ENCODE data around the gene DPEP1.
"Not testable (repeated sequence)": the region's sequence is repeated elsewhere in the genome, so short reads cannot be mapped to it uniquely, and the experiment has no call there.

The DPEP1 gene

DNA sequence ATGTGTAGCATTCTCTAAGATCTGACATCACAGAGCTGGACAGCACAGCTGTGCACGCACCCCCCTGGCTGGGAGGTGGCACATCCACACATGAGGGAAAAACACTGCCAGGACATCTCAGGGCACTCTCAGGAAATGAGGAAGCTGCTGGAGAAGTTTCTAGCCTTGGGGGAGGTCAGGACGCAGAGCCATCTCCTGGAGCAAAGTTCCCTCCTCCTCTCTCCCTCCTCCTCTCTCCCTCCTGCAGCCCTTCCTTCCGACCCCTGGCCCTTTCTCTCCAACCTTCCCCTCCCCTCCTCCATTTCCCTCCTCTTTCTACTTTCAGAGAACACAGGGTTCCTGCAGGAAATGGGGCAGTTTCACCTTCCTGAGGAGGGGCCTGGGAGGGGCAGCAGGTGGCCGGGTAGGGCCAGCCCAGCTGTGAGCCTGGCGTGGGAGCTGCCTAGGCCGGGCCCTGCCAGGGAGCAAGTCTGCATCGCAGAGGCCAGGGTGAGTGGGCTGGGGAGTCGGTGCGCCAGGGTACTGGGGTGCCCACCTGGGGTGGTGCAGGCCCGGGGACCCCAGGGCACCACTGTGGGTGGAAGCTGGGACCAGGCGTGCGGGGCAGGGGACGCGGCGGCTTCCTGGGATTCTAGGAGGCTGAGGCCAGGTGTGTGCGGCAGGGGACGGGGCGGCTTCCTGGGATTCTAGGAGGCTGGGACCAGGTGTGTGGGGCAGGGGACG lies at the start of gene DPEP1:
DPEP1 (plus strand) TSS at position 412 of the 723 bp plus-strand sequence. CDS start 16,769 bp downstream, outside the sequence.
- DNase-seq (ENCODE audit: low read depth, low spot score) = no peak

DNA sequence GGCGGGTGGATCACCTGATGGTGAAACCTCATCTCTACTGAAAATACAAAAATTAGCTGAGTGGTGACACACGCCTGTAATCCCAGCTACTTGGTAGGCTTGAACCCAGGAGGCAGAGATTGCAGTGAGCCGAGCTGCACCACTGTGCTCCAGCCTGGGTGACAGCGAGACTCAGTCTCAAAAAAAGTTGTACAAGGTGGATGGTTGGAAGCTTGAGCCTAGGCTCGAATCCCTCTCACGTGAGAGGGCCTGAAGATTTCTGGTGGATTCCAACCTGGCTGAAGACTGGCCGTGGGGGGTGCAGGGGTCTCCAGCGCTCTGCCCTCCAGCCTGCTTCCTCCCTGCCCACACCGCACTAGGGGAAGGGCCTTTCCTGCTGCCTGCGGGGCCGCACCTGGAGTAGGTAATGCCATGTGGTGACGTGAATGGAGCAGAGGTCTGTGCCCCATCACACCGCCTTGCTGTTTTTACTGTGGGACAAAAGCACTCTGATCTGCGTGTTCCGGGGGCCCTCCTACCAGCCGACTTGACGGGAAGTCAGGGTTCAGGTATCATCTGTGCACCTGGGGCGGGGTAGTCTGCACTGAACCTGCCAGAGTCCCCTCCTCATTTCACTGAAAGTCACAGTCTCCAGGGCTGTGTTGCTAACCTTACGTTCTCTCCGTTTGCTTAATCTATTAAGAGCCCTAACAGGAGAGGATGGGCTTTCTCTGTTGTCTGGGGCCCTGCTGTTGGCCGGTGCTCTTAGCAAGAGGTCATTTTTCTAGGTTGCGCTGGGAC lies 48.8 kb upstream of the DPEP1 start:
- no peak for DNase-seq (ENCODE audit: low read depth, low spot score)

DNA sequence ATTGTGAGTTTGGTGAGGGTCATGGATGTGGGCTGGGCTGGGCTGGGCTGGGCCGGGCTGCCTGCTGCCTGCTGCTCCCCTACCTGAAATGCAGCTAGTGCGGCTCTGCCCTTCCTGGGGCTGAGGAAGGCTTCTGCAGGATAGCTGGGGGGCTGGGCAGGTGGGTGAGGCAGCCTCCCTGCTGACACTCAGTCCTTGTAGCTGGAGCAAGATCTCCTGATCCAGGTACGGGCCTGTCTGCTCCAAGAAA lies 48.3 kb upstream of the DPEP1 start:
- no peak for DNase-seq (ENCODE audit: low read depth, low spot score)

DNA sequence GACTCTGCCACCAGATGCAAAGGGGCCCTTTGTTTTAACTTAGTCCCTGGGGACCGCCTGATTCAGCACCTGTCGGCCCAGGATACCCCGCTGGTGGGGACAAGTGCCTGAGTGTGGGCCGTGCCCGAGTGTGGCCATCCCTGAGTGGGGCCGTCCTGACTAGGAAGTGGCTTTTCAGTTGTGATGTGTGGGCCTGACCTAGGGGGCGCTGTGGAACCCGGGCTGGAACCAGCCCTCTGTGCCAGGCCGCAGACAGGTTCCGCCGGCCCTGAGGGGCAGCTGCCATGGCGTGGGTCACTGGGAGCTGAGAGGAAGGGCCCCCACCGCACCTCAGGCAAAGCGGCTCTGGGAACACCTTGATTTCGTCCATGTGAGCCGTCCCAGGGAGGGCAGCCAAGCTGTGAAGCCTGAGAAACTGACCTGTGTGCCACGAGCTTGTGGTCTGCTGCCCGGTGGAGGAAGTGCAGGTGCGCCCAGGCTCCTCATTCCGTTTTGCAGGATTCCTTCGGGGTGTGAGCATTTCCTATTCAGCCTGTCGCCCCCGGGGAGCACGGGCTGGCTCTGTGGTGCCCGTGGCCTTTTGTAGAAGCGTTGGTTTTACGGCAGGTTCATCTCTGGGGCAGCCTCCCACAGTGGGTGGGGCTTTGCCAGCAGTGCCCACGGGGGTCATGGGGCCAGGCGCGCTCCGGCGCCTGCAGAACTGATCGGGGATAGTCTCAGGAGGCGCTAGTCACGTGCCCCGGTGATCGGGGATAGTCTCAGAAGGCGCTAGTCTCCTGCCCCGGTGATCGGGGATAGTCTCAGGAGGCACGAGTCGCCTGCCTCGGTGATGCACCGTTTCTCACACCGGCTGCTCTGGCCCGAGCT lies 47.7 kb upstream of the DPEP1 start:
- DNase-seq (ENCODE audit: low read depth, low spot score) = no peak

GRCh38 chr16:89567656-89568594 lies 45.5 kb upstream of the DPEP1 start:
- DNase-seq (ENCODE audit: low read depth, low spot score) = no peak

GRCh38 chr16:89569506-89570341 lies 43.7 kb upstream of the DPEP1 start:
- no peak for DNase-seq (ENCODE audit: low read depth, low spot score)

- DNase-seq (ENCODE audit: low read depth, low spot score) = no peak
Observed at GRCh38 chr16:89570342-89570923, 43.0 kb upstream of the DPEP1 start.

GRCh38 chr16:89570983-89571598 lies 42.4 kb upstream of the DPEP1 start:
- not testable (repeated sequence) for DNase-seq (ENCODE audit: low read depth, low spot score)

GRCh38 chr16:89571636-89572035 lies 41.8 kb upstream of the DPEP1 start:
- DNase-seq (ENCODE audit: low read depth, low spot score) = no peak

GRCh38 chr16:89572073-89572484 lies 41.4 kb upstream of the DPEP1 start:
- no peak for DNase-seq (ENCODE audit: low read depth, low spot score)

DNA sequence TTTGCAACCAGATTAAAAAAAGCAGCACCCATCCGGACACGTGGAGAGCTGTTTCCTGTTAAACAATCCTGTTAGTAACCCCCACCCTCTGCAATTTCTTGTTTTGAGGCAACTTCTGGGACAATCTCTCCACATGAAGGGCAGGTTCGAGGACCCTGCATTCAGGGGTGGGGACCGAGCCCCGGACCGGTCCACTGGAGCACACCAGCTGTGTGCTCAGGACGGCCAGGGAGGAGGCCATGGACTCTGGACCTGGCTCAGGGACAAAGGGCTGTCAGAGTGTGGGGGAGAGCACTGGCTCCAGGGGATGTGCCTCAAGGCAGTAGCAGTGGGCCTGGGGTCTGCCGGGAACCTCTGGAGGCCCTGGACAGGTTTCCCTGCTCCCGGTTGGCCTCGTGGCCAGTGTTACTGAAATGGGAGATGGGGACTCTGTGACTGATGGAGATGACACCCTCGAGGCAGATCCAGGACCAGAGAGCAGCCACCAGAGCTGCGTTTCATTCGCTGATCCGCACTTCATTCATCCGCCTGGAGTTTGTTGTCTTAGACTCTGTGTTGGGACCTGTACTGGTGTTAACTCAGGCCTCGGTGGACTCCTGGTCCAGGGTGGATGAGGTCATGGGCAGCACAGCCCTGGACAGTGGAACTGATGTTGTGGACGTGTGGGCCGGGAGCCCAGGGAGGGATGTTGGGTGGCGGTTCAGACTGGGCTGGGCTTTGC lies 40.8 kb upstream of the DPEP1 start:
- no peak for DNase-seq (ENCODE audit: low read depth, low spot score)

- no peak for DNase-seq (ENCODE audit: low read depth, low spot score)
Observed at GRCh38 chr16:89573826-89574680, 39.4 kb upstream of the DPEP1 start.

DNA sequence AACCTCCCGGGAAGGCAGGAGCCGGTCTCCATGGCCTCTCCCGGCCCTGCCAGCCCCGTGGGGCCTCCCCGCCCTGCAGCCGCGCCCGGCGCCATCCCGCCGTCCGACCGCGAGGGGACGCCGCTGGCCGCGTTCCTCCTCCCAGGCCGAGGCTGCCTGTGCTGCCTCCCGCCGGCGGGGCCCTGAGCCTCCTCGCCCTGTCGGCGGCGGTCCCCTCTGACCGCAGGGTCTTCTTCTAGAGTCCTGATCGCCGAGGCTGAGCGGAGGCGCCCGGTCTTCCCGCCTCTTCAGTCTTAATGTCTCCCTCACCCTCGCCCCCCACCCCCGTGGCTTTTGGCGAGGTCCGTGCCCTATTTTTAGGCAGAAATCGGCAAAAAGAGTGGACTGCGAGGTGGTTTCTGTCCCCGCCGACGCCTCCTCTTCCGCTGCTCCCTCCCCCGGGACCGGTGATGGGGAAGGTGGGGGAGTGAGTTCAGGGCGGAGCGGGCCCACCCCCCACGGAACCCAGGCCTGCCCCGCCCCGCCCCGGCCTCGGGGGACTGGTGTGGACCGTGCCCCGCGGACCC lies 38.7 kb upstream of the DPEP1 start:
- no peak for DNase-seq (ENCODE audit: low read depth, low spot score)

GRCh38 chr16:89575247-89576152 lies 37.9 kb upstream of the DPEP1 start, which contains the start of gene CPNE7:
CPNE7 (plus strand) TSS chr16:89575758; CDS start chr16:89575898, 140 bp downstream.
- DNase-seq (ENCODE audit: low read depth, low spot score) = no peak

DNA sequence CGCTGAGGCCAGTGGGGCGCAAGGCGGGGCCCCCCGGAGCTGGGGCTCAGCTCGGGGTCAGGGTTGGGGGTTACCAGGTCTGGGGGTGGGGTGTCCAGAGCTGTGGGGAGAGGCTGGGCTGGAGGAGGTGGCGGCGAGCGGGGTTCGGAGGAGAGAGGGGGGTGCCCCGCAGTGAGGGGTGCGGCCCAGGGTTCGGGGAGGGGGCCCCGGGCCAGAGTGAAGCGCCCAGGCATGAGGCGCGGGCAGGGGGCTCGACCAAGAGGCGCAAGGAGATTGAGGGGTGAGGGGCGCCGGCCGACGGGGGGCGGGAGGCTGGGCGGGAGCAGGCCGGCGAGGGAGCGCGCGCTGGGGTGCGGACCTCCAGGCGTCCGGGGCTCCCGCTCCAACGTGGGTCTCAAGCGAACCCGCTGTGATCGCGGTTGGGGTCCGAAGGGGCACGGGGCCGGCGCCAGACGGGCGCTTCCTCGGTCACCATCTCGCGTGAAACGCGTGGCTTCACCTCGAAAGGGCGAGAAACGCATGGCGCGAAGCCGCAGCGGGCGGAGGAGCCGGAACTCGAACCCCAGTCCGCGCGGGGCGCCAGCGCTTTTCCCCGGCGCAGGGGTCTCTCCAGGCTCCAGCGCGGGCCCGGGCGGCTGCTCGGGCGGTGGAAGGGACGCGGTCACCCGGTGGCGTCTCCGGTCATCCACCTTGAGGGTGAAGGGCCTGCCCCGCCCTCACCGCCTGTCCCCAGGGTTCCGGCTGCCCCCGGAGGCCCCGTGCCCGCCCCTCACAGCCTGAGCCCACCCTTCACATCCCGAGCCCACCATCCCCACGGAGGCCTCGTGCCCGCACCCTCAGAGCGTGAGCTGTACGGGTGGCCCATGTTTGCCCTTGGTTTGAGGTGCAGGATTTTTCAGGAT lies 37.0 kb upstream of the DPEP1 start:
- no peak for DNase-seq (ENCODE audit: low read depth, low spot score)

Measured in smooth muscle cell of the brain vasculature (primary cell).